ENCODE data around the gene ARHGAP22. TPM values are rescaled to one million over a fixed set of nuclear protein-coding genes. Genes with fewer than 3 reads are reported as not detected.

ARHGAP22 gene
- polyA plus RNA-seq, 1 of the 3 experiments (the other 2 are of a cell fraction) = 12.4 TPM

DNA sequence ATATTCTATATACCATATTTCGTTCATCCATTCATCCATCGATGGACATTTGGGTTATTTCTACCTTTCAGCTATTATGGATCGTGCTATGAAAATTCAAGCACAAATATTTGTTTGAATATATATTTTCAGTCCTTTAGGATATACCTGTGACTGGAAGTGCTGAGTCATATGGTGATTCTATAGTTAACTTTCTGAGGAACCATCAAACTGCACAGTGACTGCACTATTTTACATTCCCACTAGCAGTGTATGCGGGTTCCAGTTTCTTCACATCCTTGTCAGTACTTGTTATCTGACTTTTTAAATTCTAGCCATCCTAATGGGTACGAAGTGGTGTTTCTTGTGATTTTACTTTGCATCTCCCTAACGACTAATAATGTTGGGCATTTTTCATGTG, 194.4 kb downstream of the ARHGAP22 start:
- peaks cover 16% of the 10 kb centered on the region for H3F3A ChIP-seq (replicated peaks; ENCODE audit: insufficient read depth)
- ChIA-PET POLR2A (no interaction called here), CTCF (no interaction called here)
- DNase-seq = no peak
- no peak overlapping the region for H3K27ac ChIP-seq (ENCODE audit: low read depth in 2 of 2, low read length in 1 of 2)
- no peaks in the 10 kb centered on the region for H4K20me1 ChIP-seq (ENCODE audit: insufficient read depth)
- no peaks in the 10 kb centered on the region for H3K27me3 ChIP-seq (ENCODE audit: insufficient read depth)
- H3K36me3 ChIP-seq (replicated peaks in 1 of 2; ENCODE audit: control insufficient read depth in 1 of 2, insufficient read depth in 2 of 2, low read length in 1 of 2) = peaks cover 24 to 67% of the 10 kb centered on the region in 2 experiments
- no peak overlapping the region for H2AFZ ChIP-seq (ENCODE audit: low read depth)
- peaks cover 25% of the 10 kb centered on the region for H3K79me2 ChIP-seq (ENCODE audit: insufficient read depth)
- no peaks in the 10 kb centered on the region for H3K9me2 ChIP-seq
- H3K4me3 ChIP-seq (ENCODE audit: low read depth in 2 of 2, low read length in 1 of 2) = no peak overlapping the region
- H3K9me3 ChIP-seq = peaks cover 11% of the 10 kb centered on the region
- H3K4me2 ChIP-seq = no peak overlapping the region
- no peak overlapping the region for H3K9ac ChIP-seq
- TF ChIP-seq TAF1 (IDR thresholded peaks at IDR 0.05; ENCODE audit: borderline replicate concordance, low read depth, low read length) (no peak), TCF12 (IDR thresholded peaks at IDR 0.05) (no peak), NFIC (IDR thresholded peaks at IDR 0.05; ENCODE audit: borderline replicate concordance) (no peak)
- TF ChIP-seq, protein P1, sequence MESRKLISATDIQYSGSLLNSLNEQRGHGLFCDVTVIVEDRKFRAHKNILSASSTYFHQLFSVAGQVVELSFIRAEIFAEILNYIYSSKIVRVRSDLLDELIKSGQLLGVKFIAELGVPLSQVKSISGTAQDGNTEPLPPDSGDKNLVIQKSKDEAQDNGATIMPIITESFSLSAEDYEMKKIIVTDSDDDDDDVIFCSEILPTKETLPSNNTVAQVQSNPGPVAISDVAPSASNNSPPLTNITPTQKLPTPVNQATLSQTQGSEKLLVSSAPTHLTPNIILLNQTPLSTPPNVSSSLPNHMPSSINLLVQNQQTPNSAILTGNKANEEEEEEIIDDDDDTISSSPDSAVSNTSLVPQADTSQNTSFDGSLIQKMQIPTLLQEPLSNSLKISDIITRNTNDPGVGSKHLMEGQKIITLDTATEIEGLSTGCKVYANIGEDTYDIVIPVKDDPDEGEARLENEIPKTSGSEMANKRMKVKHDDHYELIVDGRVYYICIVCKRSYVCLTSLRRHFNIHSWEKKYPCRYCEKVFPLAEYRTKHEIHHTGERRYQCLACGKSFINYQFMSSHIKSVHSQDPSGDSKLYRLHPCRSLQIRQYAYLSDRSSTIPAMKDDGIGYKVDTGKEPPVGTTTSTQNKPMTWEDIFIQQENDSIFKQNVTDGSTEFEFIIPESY (IDR thresholded peaks at IDR 0.05; ENCODE audit: borderline replicate concordance, low read depth) = no peak
- H3K4me1 ChIP-seq (ENCODE audit: control insufficient read depth in 1 of 2, insufficient read depth in 2 of 2, low read depth in 1 of 2, low read length in 1 of 2) = peaks cover 0 to 12% of the 10 kb centered on the region in 2 experiments; a peak in 2 of 4 replicates
- WGBS (ENCODE audit: low lambda C conversion rate) = 96% methylated on average over 6 of the region's 6 CpGs

DNA sequence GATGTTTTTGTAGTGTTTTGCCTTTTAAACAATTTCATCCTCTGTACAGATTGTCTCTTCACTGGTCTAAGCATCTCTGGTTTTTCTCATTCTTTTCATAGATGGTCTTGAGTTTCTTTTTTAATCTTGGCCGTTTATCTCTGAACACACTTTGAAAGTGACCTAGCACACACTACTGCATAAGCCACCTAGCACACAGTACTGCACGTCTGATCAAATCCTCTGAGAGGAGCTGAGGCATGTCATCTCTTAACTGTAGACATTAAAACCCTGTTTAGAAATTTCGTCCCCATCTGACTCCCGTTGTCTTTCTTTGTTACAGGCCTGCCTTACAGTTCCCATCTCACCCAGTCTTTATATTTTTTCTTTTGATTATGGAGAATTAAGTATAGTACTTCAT, 198.2 kb downstream of the ARHGAP22 start:
- peaks cover 4% of the 10 kb centered on the region for H3F3A ChIP-seq (replicated peaks; ENCODE audit: insufficient read depth)
- POLR2A ChIA-PET = no interaction called here

DNA sequence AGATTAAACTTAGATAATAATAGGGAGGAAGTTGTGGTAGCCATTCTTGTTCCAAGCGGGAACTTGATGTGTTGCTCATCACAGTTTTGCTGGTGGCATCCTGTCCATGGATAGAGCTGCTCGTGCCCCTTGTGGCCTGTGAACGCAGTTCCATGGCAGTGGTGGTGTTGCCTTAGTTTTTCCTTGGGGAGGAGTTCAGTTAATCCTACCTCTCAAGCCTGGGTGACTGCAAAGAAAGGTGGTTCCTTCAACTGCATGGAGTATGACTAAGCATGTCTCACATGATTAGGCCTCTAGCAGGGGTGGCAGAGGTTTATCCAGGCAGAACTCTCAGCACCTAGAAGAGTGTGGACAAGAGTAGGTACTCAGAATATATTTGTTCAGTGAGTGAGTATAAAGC, 198.7 kb downstream of the ARHGAP22 start:
- peaks cover 19 to 42% of the 10 kb centered on the region in 2 experiments for H3K36me3 ChIP-seq (replicated peaks in 1 of 2; ENCODE audit: control insufficient read depth in 1 of 2, insufficient read depth in 2 of 2, low read length in 1 of 2)
- H3K9ac ChIP-seq = no peak overlapping the region
- no peaks in the 10 kb centered on the region for H3K9me3 ChIP-seq
- no peaks in the 10 kb centered on the region for H4K20me1 ChIP-seq (ENCODE audit: insufficient read depth)
- peaks cover 4% of the 10 kb centered on the region for H3F3A ChIP-seq (replicated peaks; ENCODE audit: insufficient read depth)
- 89% methylated on average over 2 of the region's 3 CpGs for WGBS (ENCODE audit: low lambda C conversion rate)
- H3K79me2 ChIP-seq (ENCODE audit: insufficient read depth) = peaks cover 39% of the 10 kb centered on the region
- no peaks in the 10 kb centered on the region for H3K9me2 ChIP-seq
- peaks cover 0 to 5% of the 10 kb centered on the region in 2 experiments; a peak in 3 of 4 replicates for H3K4me1 ChIP-seq (ENCODE audit: control insufficient read depth in 1 of 2, insufficient read depth in 2 of 2, low read depth in 1 of 2, low read length in 1 of 2)
- H2AFZ ChIP-seq (ENCODE audit: low read depth) = no peak overlapping the region
- H3K4me3 ChIP-seq (ENCODE audit: low read depth in 2 of 2, low read length in 1 of 2) = no peak overlapping the region
- POLR2A ChIA-PET = no interaction called here
- no peaks in the 10 kb centered on the region for H3K27me3 ChIP-seq (ENCODE audit: insufficient read depth)
- H3K27ac ChIP-seq (ENCODE audit: low read depth in 2 of 2, low read length in 1 of 2) = no peak overlapping the region
- no peak overlapping the region for H3K4me2 ChIP-seq
- CTCF ChIA-PET = interaction anchor here (0.6 to 1.9 kb wide), 5 partner anchors 16 to 250 kb away, joined by 3 to 12 read pairs (median 3); no protein-coding TSS in a partner anchor
- DNase-seq = no peak
- TF ChIP-seq EP300 (IDR thresholded peaks at IDR 0.05; ENCODE audit: borderline replicate concordance in 1 of 2, low read depth in 1 of 2, low read length in 1 of 2) (no peak), TEAD4 (IDR thresholded peaks at IDR 0.05; ENCODE audit: borderline replicate concordance, insufficient read depth) (no peak), POLR2AphosphoS5 (IDR thresholded peaks at IDR 0.05; ENCODE audit: low read depth, low read length) (no peak), MXI1 (IDR thresholded peaks at IDR 0.05; ENCODE audit: low read depth, low read length) (no peak), CHD2 (IDR thresholded peaks at IDR 0.05; ENCODE audit: low read length, partially characterized antibody) (no peak), TCF12 (IDR thresholded peaks at IDR 0.05) (no peak)
- TF ChIP-seq, protein P2, sequence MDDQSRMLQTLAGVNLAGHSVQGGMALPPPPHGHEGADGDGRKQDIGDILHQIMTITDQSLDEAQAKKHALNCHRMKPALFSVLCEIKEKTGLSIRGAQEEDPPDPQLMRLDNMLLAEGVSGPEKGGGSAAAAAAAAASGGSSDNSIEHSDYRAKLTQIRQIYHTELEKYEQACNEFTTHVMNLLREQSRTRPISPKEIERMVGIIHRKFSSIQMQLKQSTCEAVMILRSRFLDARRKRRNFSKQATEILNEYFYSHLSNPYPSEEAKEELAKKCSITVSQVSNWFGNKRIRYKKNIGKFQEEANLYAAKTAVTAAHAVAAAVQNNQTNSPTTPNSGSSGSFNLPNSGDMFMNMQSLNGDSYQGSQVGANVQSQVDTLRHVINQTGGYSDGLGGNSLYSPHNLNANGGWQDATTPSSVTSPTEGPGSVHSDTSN (IDR thresholded peaks at IDR 0.05) = no peak
- TF ChIP-seq, protein P3, sequence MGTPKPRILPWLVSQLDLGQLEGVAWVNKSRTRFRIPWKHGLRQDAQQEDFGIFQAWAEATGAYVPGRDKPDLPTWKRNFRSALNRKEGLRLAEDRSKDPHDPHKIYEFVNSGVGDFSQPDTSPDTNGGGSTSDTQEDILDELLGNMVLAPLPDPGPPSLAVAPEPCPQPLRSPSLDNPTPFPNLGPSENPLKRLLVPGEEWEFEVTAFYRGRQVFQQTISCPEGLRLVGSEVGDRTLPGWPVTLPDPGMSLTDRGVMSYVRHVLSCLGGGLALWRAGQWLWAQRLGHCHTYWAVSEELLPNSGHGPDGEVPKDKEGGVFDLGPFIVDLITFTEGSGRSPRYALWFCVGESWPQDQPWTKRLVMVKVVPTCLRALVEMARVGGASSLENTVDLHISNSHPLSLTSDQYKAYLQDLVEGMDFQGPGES (IDR thresholded peaks at IDR 0.05; ENCODE audit: low read depth, low read length) = no peak
- TF ChIP-seq, protein P4, sequence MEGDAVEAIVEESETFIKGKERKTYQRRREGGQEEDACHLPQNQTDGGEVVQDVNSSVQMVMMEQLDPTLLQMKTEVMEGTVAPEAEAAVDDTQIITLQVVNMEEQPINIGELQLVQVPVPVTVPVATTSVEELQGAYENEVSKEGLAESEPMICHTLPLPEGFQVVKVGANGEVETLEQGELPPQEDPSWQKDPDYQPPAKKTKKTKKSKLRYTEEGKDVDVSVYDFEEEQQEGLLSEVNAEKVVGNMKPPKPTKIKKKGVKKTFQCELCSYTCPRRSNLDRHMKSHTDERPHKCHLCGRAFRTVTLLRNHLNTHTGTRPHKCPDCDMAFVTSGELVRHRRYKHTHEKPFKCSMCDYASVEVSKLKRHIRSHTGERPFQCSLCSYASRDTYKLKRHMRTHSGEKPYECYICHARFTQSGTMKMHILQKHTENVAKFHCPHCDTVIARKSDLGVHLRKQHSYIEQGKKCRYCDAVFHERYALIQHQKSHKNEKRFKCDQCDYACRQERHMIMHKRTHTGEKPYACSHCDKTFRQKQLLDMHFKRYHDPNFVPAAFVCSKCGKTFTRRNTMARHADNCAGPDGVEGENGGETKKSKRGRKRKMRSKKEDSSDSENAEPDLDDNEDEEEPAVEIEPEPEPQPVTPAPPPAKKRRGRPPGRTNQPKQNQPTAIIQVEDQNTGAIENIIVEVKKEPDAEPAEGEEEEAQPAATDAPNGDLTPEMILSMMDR (IDR thresholded peaks at IDR 0.05) = no peak; the same call in 1 of the 2 replicates

More for the DNA sequence above, 198.2 kb downstream of the ARHGAP22 start:
- H3K27ac ChIP-seq (ENCODE audit: low read depth in 2 of 2, low read length in 1 of 2) = no peak overlapping the region
- H2AFZ ChIP-seq (ENCODE audit: low read depth) = no peak overlapping the region
- no peak overlapping the region for H3K4me2 ChIP-seq
- H3K9me2 ChIP-seq = no peaks in the 10 kb centered on the region
- 98% methylated on average over 4 of the region's 4 CpGs for WGBS (ENCODE audit: low lambda C conversion rate)
- peaks cover 22 to 45% of the 10 kb centered on the region in 2 experiments for H3K36me3 ChIP-seq (replicated peaks in 1 of 2; ENCODE audit: control insufficient read depth in 1 of 2, insufficient read depth in 2 of 2, low read length in 1 of 2)
- TF ChIP-seq NFIC (IDR thresholded peaks at IDR 0.05; ENCODE audit: borderline replicate concordance) (no peak), NRF1 (IDR thresholded peaks at IDR 0.05; ENCODE audit: low read depth, low read length) (no peak), FOSL2 (IDR thresholded peaks at IDR 0.05; ENCODE audit: borderline replicate concordance, low read depth) (no peak), EP300 (IDR thresholded peaks at IDR 0.05; ENCODE audit: borderline replicate concordance in 1 of 2, low read depth in 1 of 2, low read length in 1 of 2) (no peak), SIN3A (IDR thresholded peaks at IDR 0.05; ENCODE audit: borderline replicate concordance, low read depth, low read length) (no peak), EZH2phosphoT487 (IDR thresholded peaks at IDR 0.05; ENCODE audit: borderline replicate concordance, low read depth) (no peak), RCOR1 (IDR thresholded peaks at IDR 0.05; ENCODE audit: low read length) (no peak), MEF2A (IDR thresholded peaks at IDR 0.05; ENCODE audit: borderline replicate concordance, low read depth) (no peak), FOXM1 (IDR thresholded peaks at IDR 0.05; ENCODE audit: low read depth) (no peak)
- no peaks in the 10 kb centered on the region for H3K27me3 ChIP-seq (ENCODE audit: insufficient read depth)
- no peak overlapping the region for H3K4me3 ChIP-seq (ENCODE audit: low read depth in 2 of 2, low read length in 1 of 2)
- peaks cover 38% of the 10 kb centered on the region for H3K79me2 ChIP-seq (ENCODE audit: insufficient read depth)
- no peaks in the 10 kb centered on the region for H3K9me3 ChIP-seq
- peaks cover 0 to 5% of the 10 kb centered on the region in 2 experiments; a peak in 3 of 4 replicates for H3K4me1 ChIP-seq (ENCODE audit: control insufficient read depth in 1 of 2, insufficient read depth in 2 of 2, low read depth in 1 of 2, low read length in 1 of 2)
- no peak overlapping the region for H3K9ac ChIP-seq
- no peak for DNase-seq
- CTCF ChIA-PET = interaction anchor here (1.1 to 1.5 kb wide), 3 partner anchors 15 to 202 kb away, joined by 3 read pairs; no protein-coding TSS in a partner anchor
- H4K20me1 ChIP-seq (ENCODE audit: insufficient read depth) = no peaks in the 10 kb centered on the region
